SK-N-MC (cell line): ENCODE data around the gene SIGLEC15.

Source experiments
- FOXP2 ChIP-seq: optimal IDR thresholded peaks from 2 replicates; pipeline ENCODE3; 2011; ENCODE audit warnings: mild to moderate bottlenecking, moderate library complexity; ENCODE audit not compliant: insufficient read depth; ENCODE audit errors: extremely low read length, control extremely low read depth
- POLR2AphosphoS5 ChIP-seq: IDR thresholded peaks from 2 replicates; pipeline ENCODE4 v1.6.1; 2012; ENCODE audit warnings: mild to moderate bottlenecking, low read depth, low read length, borderline replicate concordance

GRCh38 chr18:45860492-45860891, 35.0 kb downstream of the SIGLEC15 start:
- no peak for TF ChIP-seq POLR2AphosphoS5
- TF ChIP-seq FOXP2, result no peak
